WTC11 (cell line): ENCODE data around the gene HRG. TPM values are rescaled to one million over a fixed set of nuclear protein-coding genes. Genes with fewer than 3 reads are reported as not detected.
"Not testable (repeated sequence)": the region's sequence is repeated elsewhere in the genome, so short reads cannot be mapped to it uniquely, and the experiment has no call there.

Source experiments
- ATAC-seq: fragments of 200-7000 bp; cut with Tn5 transposase; 2 replicates; pipeline ENCODE4 v1.10.0; 2021; ENCODE audit warnings: mild to moderate bottlenecking, moderate library complexity
- CTCF ChIA-PET: fragments of 300-600 bp; sonication (Branson Sonifier 250); formaldehyde crosslinking; loops from one replicate; lab custom pipeline; 2021; ENCODE audit warnings: antibody characterized with exemption; lab: Charles Lee
- POLR2A ChIA-PET: fragments of 350-600 bp; sonication (Branson Sonifier 250); formaldehyde crosslinking; loops from one replicate; lab custom pipeline; 2021; ENCODE audit warnings: antibody characterized with exemption; lab: Charles Lee
- DNase-seq: peaks from one replicate; pipeline ENCODE4 v3.0.0; 2021; ENCODE audit warnings: low spot score
- H3K27ac Mint-ChIP-seq: 2 replicates; pipeline ENCODE4 v1.8.0; 2021; ENCODE audit warnings: mixed read lengths
- H3K27me3 Mint-ChIP-seq: 2 replicates; pipeline ENCODE4 v1.8.0; 2021; ENCODE audit warnings: low read depth, mild to moderate bottlenecking, moderate library complexity, mixed read lengths
- H3K36me3 Mint-ChIP-seq: 2 replicates; pipeline ENCODE4 v1.8.0; 2021; ENCODE audit warnings: mixed read lengths
- H3K4me1 Mint-ChIP-seq: 2 replicates; pipeline ENCODE4 v1.8.0; 2022; ENCODE audit warnings: mixed read lengths
- H3K4me3 Mint-ChIP-seq: 2 replicates; pipeline ENCODE4 v1.8.0; 2021; ENCODE audit warnings: mild to moderate bottlenecking, moderate library complexity, mixed read lengths
- H3K9me3 Mint-ChIP-seq: 2 replicates; pipeline ENCODE4 v1.8.0; 2021; ENCODE audit warnings: mixed read lengths
- CREB1 ChIP-seq: sonication (generic); formaldehyde crosslinking; IDR thresholded peaks from 2 replicates; pipeline ENCODE4 v1.8.0; 2023; ENCODE audit warnings: mild to moderate bottlenecking, missing genetic modification reagents
- GABPB1 ChIP-seq: sonication (generic); formaldehyde crosslinking; IDR thresholded peaks from 2 replicates; pipeline ENCODE4 v1.8.1; 2023; ENCODE audit warnings: mild to moderate bottlenecking, missing genetic modification reagents
- SMAD3 ChIP-seq: sonication (generic); formaldehyde crosslinking; IDR thresholded peaks from 2 replicates; pipeline ENCODE4 v1.8.0; 2022; ENCODE audit warnings: missing genetic modification reagents, mild to moderate bottlenecking, borderline replicate concordance
- TEAD4 ChIP-seq: sonication (generic); formaldehyde crosslinking; IDR thresholded peaks from 2 replicates; pipeline ENCODE4 v1.8.0; 2022; ENCODE audit warnings: mild to moderate bottlenecking, missing genetic modification reagents
- total RNA-seq: library from RNA; stranded (reverse); gene quantifications from 3 replicates; pipeline ENCODE4 v1.2.3, GENCODE V29; 2021
- TF ChIP-seq, protein P1 (sequence below): sonication (generic); formaldehyde crosslinking; IDR thresholded peaks from 2 replicates; pipeline ENCODE4 v1.8.0; 2022; ENCODE audit warnings: mild to moderate bottlenecking, missing genetic modification reagents
- TF ChIP-seq, protein P2 (sequence below): sonication (generic); formaldehyde crosslinking; IDR thresholded peaks from 2 replicates; pipeline ENCODE4 v1.8.1; 2022; ENCODE audit warnings: mild to moderate bottlenecking, missing genetic modification reagents, moderate library complexity, borderline replicate concordance
- TF ChIP-seq, protein P3 (sequence below): sonication (generic); formaldehyde crosslinking; IDR thresholded peaks from 2 replicates; pipeline ENCODE4 v1.8.0; 2023; ENCODE audit warnings: missing genetic modification reagents, mild to moderate bottlenecking, borderline replicate concordance
- TF ChIP-seq, protein P4 (sequence below): sonication (generic); formaldehyde crosslinking; IDR thresholded peaks from 2 replicates; pipeline ENCODE4 v1.8.1; 2023; ENCODE audit warnings: mild to moderate bottlenecking, missing genetic modification reagents, moderate library complexity

The HRG gene
- total RNA-seq, 1 experiment from 2014 or later = 0.24 TPM

DNA sequence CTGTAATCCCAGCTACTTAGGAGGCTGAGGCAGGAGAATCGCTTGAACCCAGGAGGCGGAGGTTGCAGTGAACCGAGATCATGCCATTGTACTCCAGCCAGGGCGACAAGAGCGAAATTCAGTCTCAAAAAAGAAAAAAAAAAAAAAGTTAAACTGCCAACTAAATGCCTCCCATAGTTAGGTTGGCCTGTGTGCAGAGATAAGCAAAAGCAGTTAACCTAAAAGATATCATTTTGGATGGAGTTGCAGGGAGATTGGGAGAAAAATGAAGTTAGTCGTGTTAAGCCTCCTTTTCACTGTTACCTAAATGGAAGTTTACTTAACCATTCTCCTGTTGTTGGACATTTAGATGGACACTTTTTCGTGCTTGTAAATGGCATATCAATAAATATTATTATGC, 37.1 kb upstream of the HRG start (continued):
- TF ChIP-seq SMAD3 (CRISPR knock-in tag) = no peak
- TF ChIP-seq TEAD4 (CRISPR knock-in tag) = no peak
- TF ChIP-seq, protein P1, sequence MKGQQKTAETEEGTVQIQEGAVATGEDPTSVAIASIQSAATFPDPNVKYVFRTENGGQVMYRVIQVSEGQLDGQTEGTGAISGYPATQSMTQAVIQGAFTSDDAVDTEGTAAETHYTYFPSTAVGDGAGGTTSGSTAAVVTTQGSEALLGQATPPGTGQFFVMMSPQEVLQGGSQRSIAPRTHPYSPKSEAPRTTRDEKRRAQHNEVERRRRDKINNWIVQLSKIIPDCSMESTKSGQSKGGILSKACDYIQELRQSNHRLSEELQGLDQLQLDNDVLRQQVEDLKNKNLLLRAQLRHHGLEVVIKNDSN (CRISPR knock-in tag) = no peak

DNA sequence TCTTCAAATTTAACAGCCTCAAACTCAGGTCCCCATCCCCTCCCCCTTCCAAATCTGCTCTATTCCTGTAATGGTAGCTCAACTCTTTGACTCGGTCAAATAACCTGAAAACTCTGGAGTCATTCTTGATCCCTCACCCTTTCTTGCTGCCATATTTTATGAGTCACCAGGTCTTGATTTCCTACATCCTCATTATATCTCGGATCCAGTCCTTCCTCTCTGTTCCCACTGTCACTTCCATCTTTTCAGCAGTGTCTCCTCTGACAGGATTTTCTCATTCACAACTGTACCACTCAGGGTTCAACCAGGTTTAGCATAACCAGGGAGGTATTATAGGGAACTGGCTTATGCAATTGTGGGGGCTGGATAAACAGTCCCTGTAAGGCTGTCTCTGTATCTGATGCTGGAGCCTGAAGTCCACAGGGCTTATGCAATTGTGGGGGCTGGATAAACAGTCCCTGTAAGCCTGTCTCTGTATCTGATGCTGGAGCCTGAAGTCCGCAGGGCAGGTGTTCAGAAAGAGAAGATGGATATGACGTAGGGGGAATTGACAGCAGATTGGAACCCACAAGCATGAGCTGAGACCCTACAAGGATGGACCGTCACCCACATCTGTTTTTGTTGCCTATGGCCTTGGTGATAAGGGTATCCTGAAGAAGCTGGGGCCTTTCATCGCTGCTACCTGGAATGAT, 34.7 kb upstream of the HRG start:
- CTCF ChIA-PET = interaction anchor here (1.8 to 3.0 kb wide), 2 partner anchors 14 to 17 kb away, joined by 10 to 18 read pairs; no protein-coding TSS in a partner anchor
- Mint-ChIP-seq H3K4me3 (no peak overlapping the region), H3K9me3 (peaks cover 3% of the 10 kb centered on the region; the same call in 1 of the 2 replicates), H3K27ac (no peak overlapping the region), H3K36me3 (no peaks in the 10 kb centered on the region), H3K4me1 (peaks cover 7% of the 10 kb centered on the region; the same call in 1 of the 2 replicates), H3K27me3 (peaks cover 2% of the 10 kb centered on the region; the same call in 1 of the 2 replicates)
- POLR2A ChIA-PET = no interaction called here
- DNase-seq (no peak), ATAC-seq (no peak)
- TF ChIP-seq CREB1 (no peak), GABPB1 (CRISPR knock-in tag) (peak; percentile 96)

DNA sequence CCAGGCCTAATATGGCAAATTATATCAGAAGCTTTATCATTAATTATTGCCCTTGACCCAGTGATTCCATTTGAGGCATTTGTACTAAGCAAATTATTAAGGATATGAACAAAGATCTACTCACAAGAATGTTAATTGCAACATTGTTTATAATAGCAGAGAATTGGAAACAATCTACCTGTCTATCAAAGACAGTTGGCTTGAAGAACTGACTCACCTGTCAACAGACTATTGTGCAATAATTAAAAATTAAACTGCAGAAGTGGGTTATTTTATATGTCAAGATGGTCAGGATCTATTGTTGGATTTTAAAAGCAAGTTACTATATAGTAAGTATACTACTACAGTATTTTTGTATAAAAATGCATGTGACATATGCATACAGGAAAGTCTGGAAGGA, 32.3 kb upstream of the HRG start:
- Mint-ChIP-seq H3K9me3 (no peaks in the 10 kb centered on the region), H3K36me3 (no peaks in the 10 kb centered on the region), H3K4me1 (peaks cover 7% of the 10 kb centered on the region; the same call in 1 of the 2 replicates), H3K27ac (no peak overlapping the region), H3K27me3 (peaks cover 2% of the 10 kb centered on the region; the same call in 1 of the 2 replicates), H3K4me3 (no peak overlapping the region)
- ChIA-PET CTCF (no interaction called here), POLR2A (no interaction called here)
- DNase-seq (no peak), ATAC-seq (no peak)
- TF ChIP-seq, protein P2, sequence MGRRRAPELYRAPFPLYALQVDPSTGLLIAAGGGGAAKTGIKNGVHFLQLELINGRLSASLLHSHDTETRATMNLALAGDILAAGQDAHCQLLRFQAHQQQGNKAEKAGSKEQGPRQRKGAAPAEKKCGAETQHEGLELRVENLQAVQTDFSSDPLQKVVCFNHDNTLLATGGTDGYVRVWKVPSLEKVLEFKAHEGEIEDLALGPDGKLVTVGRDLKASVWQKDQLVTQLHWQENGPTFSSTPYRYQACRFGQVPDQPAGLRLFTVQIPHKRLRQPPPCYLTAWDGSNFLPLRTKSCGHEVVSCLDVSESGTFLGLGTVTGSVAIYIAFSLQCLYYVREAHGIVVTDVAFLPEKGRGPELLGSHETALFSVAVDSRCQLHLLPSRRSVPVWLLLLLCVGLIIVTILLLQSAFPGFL (CRISPR knock-in tag) = no peak
- TF ChIP-seq, protein P3, sequence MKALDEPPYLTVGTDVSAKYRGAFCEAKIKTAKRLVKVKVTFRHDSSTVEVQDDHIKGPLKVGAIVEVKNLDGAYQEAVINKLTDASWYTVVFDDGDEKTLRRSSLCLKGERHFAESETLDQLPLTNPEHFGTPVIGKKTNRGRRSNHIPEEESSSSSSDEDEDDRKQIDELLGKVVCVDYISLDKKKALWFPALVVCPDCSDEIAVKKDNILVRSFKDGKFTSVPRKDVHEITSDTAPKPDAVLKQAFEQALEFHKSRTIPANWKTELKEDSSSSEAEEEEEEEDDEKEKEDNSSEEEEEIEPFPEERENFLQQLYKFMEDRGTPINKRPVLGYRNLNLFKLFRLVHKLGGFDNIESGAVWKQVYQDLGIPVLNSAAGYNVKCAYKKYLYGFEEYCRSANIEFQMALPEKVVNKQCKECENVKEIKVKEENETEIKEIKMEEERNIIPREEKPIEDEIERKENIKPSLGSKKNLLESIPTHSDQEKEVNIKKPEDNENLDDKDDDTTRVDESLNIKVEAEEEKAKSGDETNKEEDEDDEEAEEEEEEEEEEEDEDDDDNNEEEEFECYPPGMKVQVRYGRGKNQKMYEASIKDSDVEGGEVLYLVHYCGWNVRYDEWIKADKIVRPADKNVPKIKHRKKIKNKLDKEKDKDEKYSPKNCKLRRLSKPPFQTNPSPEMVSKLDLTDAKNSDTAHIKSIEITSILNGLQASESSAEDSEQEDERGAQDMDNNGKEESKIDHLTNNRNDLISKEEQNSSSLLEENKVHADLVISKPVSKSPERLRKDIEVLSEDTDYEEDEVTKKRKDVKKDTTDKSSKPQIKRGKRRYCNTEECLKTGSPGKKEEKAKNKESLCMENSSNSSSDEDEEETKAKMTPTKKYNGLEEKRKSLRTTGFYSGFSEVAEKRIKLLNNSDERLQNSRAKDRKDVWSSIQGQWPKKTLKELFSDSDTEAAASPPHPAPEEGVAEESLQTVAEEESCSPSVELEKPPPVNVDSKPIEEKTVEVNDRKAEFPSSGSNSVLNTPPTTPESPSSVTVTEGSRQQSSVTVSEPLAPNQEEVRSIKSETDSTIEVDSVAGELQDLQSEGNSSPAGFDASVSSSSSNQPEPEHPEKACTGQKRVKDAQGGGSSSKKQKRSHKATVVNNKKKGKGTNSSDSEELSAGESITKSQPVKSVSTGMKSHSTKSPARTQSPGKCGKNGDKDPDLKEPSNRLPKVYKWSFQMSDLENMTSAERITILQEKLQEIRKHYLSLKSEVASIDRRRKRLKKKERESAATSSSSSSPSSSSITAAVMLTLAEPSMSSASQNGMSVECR (CRISPR knock-in tag) = no peak
- TF ChIP-seq, protein P4, sequence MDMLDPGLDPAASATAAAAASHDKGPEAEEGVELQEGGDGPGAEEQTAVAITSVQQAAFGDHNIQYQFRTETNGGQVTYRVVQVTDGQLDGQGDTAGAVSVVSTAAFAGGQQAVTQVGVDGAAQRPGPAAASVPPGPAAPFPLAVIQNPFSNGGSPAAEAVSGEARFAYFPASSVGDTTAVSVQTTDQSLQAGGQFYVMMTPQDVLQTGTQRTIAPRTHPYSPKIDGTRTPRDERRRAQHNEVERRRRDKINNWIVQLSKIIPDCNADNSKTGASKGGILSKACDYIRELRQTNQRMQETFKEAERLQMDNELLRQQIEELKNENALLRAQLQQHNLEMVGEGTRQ (CRISPR knock-in tag) = no peak

DNA sequence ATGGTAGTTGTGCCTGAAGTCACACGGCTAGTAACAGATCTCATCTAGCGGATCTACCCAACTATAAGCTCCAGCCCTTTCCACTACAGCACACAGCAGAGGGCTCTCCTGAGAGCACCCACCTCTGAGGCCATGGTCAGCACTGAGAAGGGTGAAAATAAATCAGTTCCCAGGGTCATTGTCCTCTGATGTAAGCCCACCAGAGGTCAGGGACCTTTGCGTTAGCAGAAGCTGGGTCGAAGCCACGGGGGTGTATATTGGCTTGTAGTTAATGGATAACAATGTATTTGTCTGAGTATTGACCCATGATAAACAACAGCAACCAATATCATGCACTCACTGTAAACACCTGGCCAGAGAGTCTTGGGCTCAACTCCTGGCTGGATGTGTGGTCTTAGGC, 31.6 kb upstream of the HRG start:
- POLR2A ChIA-PET, DNase-seq, H3K9me3 Mint-ChIP-seq, H3K27me3 Mint-ChIP-seq, H3K4me1 Mint-ChIP-seq, ATAC-seq, H3K36me3 Mint-ChIP-seq, H3K27ac Mint-ChIP-seq, H3K4me3 Mint-ChIP-seq: not testable (repeated sequence)
- TF ChIP-seq GABPB1 (CRISPR knock-in tag) = peak; percentile 95
- CTCF ChIA-PET = interaction anchor here (0.7 kb wide), 1 partner anchor 19 kb away, joined by 6 read pairs; no protein-coding TSS in a partner anchor
